Measurements from ENCODE around the gene LDHB. TPM values are rescaled to one million over a fixed set of nuclear protein-coding genes. Genes with fewer than 3 reads are reported as not detected.

Gene LDHB
- total and polyA plus RNA-seq, 9 donors: 638 to 922 (median 683) TPM

DNA sequence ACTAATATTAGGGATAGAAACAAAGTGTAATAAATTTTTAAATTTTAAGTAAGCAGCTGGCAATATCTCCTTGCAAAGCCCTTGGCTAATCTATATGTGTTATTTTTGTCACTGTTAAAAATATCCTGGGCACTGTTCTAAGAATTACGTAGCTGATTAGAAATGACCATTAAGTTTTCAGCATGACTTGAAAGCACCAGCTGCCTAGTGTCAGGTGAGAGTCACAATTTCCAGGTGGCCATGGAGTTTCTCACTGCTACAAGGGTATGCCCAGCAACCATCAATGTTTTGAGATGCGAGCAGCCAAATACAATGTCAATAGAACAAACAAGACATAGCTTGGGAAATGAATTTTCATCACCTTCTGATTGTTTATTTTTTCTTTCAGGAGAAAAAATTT, 29.7 kb downstream of the LDHB start:
- Histone ChIP-seq H3K4me1 (ENCODE audit: control insufficient read depth, insufficient read depth, low read length) (no peaks in the 10 kb centered on the region), H3K36me3 (ENCODE audit: control insufficient read depth, insufficient read depth, low read length) (no peaks in the 10 kb centered on the region), H3K4me3 (ENCODE audit: low read length) (no peak overlapping the region), H3K27ac (ENCODE audit: low read length) (no peak overlapping the region), H3K27me3 (ENCODE audit: control insufficient read depth, insufficient read depth, low read length) (no peaks in the 10 kb centered on the region), H3K9me3 (replicated peaks; ENCODE audit: control insufficient read depth, low read depth, low read length) (no peaks in the 10 kb centered on the region)
- 71% methylated on average over 1 of the region's 2 CpGs for WGBS (ENCODE audit: insufficient coverage)
- no peak for DNase-seq

GRCh38 chr12:21618566-21618965, 39.1 kb downstream of the LDHB start:
- Histone ChIP-seq H3K27me3 (ENCODE audit: control insufficient read depth, insufficient read depth, low read length) (no peaks in the 10 kb centered on the region), H3K9me3 (replicated peaks; ENCODE audit: control insufficient read depth, low read depth, low read length) (no peaks in the 10 kb centered on the region), H3K4me1 (ENCODE audit: control insufficient read depth, insufficient read depth, low read length) (no peaks in the 10 kb centered on the region), H3K27ac (ENCODE audit: low read length) (no peak overlapping the region), H3K36me3 (ENCODE audit: control insufficient read depth, insufficient read depth, low read length) (no peaks in the 10 kb centered on the region), H3K4me3 (ENCODE audit: low read length) (no peak overlapping the region)
- DNase-seq: no peak

DNA sequence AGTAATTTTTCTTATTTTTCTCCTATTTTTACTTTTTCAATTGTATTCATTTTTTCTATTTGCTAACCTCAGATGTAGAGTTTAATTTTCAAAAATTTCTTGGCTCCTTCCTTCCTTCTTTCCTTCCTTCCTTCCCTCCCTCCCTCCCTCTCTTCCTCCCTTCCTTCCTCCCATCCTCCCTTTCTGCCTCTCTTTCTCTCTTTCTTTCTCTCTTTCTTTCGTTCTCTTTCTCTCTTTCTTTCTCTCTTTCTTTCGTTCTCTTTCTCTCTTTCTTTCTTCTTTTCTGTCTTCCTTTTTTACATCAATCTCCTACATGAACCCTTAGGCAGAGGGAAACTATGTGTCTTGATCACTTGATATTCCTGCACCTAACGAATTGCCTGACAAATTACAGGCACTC, 40.6 kb downstream of the LDHB start:
- H3K9me3 ChIP-seq (replicated peaks; ENCODE audit: control insufficient read depth, low read depth, low read length): no peaks in the 10 kb centered on the region
- DNase-seq: no peak
- no peaks in the 10 kb centered on the region for H3K36me3 ChIP-seq (ENCODE audit: control insufficient read depth, insufficient read depth, low read length)
- H3K27ac ChIP-seq (ENCODE audit: low read length): no peak overlapping the region
- H3K4me3 ChIP-seq (ENCODE audit: low read length): no peak overlapping the region
- WGBS (ENCODE audit: insufficient coverage): 100% methylated on average over 1 of the region's 3 CpGs
- no peaks in the 10 kb centered on the region for H3K27me3 ChIP-seq (ENCODE audit: control insufficient read depth, insufficient read depth, low read length)
- H3K4me1 ChIP-seq (ENCODE audit: control insufficient read depth, insufficient read depth, low read length): no peaks in the 10 kb centered on the region

GRCh38 chr12:21615431-21615830, 42.2 kb downstream of the LDHB start:
- WGBS (ENCODE audit: insufficient coverage): 55% methylated on average over 1 of the region's 1 CpG

GRCh38 chr12:21614506-21614905, 43.1 kb downstream of the LDHB start:
- H3K27ac ChIP-seq (ENCODE audit: low read length): no peak overlapping the region
- no CpG with 5 or more reads among the region's 2 CpGs for WGBS (ENCODE audit: insufficient coverage)
- no peak overlapping the region for H3K4me3 ChIP-seq (ENCODE audit: low read length)

More at GRCh38 chr12:21615431-21615830, 42.2 kb downstream of the LDHB start:
- no peak overlapping the region for H3K27ac ChIP-seq (ENCODE audit: low read length)
- H3K27me3 ChIP-seq (ENCODE audit: control insufficient read depth, insufficient read depth, low read length): no peaks in the 10 kb centered on the region
- DNase-seq: no peak
- H3K9me3 ChIP-seq (replicated peaks; ENCODE audit: control insufficient read depth, low read depth, low read length): no peaks in the 10 kb centered on the region
- H3K36me3 ChIP-seq (ENCODE audit: control insufficient read depth, insufficient read depth, low read length): no peaks in the 10 kb centered on the region
- no peak overlapping the region for H3K4me3 ChIP-seq (ENCODE audit: low read length)
- H3K4me1 ChIP-seq (ENCODE audit: control insufficient read depth, insufficient read depth, low read length): no peaks in the 10 kb centered on the region

GRCh38 chr12:21613931-21614330, 43.7 kb downstream of the LDHB start:
- no peaks in the 10 kb centered on the region for H3K9me3 ChIP-seq (replicated peaks; ENCODE audit: control insufficient read depth, low read depth, low read length)
- DNase-seq: no peak
- no peak overlapping the region for H3K27ac ChIP-seq (ENCODE audit: low read length)
- no peaks in the 10 kb centered on the region for H3K27me3 ChIP-seq (ENCODE audit: control insufficient read depth, insufficient read depth, low read length)
- no peak overlapping the region for H3K4me3 ChIP-seq (ENCODE audit: low read length)
- WGBS (ENCODE audit: insufficient coverage): no CpG with 5 or more reads among the region's 2 CpGs
- no peaks in the 10 kb centered on the region for H3K4me1 ChIP-seq (ENCODE audit: control insufficient read depth, insufficient read depth, low read length)
- no peaks in the 10 kb centered on the region for H3K36me3 ChIP-seq (ENCODE audit: control insufficient read depth, insufficient read depth, low read length)

More at GRCh38 chr12:21614506-21614905, 43.1 kb downstream of the LDHB start:
- H3K27me3 ChIP-seq (ENCODE audit: control insufficient read depth, insufficient read depth, low read length): no peaks in the 10 kb centered on the region
- no peaks in the 10 kb centered on the region for H3K36me3 ChIP-seq (ENCODE audit: control insufficient read depth, insufficient read depth, low read length)
- no peak for DNase-seq
- no peaks in the 10 kb centered on the region for H3K4me1 ChIP-seq (ENCODE audit: control insufficient read depth, insufficient read depth, low read length)
- no peaks in the 10 kb centered on the region for H3K9me3 ChIP-seq (replicated peaks; ENCODE audit: control insufficient read depth, low read depth, low read length)

DNA sequence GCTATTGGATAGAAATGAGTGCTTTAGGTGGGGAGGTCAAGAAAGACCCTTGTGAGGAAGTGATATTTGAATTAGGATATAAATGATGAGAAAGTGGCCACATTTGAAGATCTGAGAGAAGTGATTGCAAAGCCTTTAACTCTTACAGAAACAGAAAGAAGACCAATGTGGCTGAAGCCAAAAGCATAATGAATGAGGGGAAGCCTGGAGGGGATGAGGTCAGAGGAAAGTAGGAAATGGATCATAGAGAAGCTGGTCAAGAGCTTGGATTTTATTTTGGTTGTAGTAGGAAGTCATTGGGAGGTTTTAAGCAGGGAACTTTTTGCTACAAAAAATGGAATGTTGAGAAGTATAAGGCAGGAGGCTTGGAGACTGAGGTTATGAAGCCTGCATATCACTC, 49.4 kb downstream of the LDHB start:
- no peak for DNase-seq
- Histone ChIP-seq H3K36me3 (ENCODE audit: control insufficient read depth, insufficient read depth, low read length) (no peaks in the 10 kb centered on the region), H3K27me3 (ENCODE audit: control insufficient read depth, insufficient read depth, low read length) (no peaks in the 10 kb centered on the region), H3K27ac (ENCODE audit: low read length) (no peak overlapping the region), H3K4me3 (ENCODE audit: low read length) (no peak overlapping the region), H3K4me1 (ENCODE audit: control insufficient read depth, insufficient read depth, low read length) (no peaks in the 10 kb centered on the region), H3K9me3 (replicated peaks; ENCODE audit: control insufficient read depth, low read depth, low read length) (no peaks in the 10 kb centered on the region)

GRCh38 chr12:21607701-21608100, 49.9 kb downstream of the LDHB start:
- no CpG with 5 or more reads among the region's 2 CpGs for WGBS (ENCODE audit: insufficient coverage)
- Histone ChIP-seq H3K9me3 (replicated peaks; ENCODE audit: control insufficient read depth, low read depth, low read length) (no peaks in the 10 kb centered on the region), H3K4me3 (ENCODE audit: low read length) (no peak overlapping the region), H3K27ac (ENCODE audit: low read length) (no peak overlapping the region), H3K27me3 (ENCODE audit: control insufficient read depth, insufficient read depth, low read length) (no peaks in the 10 kb centered on the region), H3K36me3 (ENCODE audit: control insufficient read depth, insufficient read depth, low read length) (no peaks in the 10 kb centered on the region), H3K4me1 (ENCODE audit: control insufficient read depth, insufficient read depth, low read length) (no peaks in the 10 kb centered on the region)
- peak; percentile 57 for DNase-seq

DNA sequence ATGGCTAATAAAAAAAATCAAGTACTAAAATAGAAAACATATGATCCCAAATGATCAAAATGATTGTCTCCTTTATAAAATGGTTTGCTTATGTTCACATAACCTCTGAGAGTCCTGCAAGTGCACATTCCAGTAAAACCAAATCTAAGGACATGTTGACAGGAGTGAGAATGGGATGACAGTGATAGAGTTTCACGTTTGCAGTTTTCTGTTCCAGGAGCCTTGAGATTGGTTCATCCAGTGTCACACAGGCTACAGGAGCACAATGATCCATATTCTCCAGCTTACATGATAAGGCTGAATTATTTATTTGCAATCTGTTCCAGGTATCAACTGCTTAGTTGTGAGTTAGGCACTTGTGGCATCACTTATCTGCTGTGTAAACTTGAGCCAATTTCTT, 51.5 kb downstream of the LDHB start:
- H3K27me3 ChIP-seq (ENCODE audit: control insufficient read depth, insufficient read depth, low read length): no peaks in the 10 kb centered on the region
- H3K4me1 ChIP-seq (ENCODE audit: control insufficient read depth, insufficient read depth, low read length): no peaks in the 10 kb centered on the region
- no peaks in the 10 kb centered on the region for H3K9me3 ChIP-seq (replicated peaks; ENCODE audit: control insufficient read depth, low read depth, low read length)
- no peak for DNase-seq
- no peak overlapping the region for H3K4me3 ChIP-seq (ENCODE audit: low read length)
- no CpG with 5 or more reads among the region's 1 CpG for WGBS (ENCODE audit: insufficient coverage)
- no peak overlapping the region for H3K27ac ChIP-seq (ENCODE audit: low read length)
- no peaks in the 10 kb centered on the region for H3K36me3 ChIP-seq (ENCODE audit: control insufficient read depth, insufficient read depth, low read length)

GRCh38 chr12:21604245-21605101, 53.2 kb downstream of the LDHB start, which contains the start of gene GYS2:
Gene GYS2, minus strand, starts transcription at chr12:21604847. Its CDS starts 255 bp downstream, at chr12:21604592.
- no peaks in the 10 kb centered on the region for H3K4me1 ChIP-seq (ENCODE audit: control insufficient read depth, insufficient read depth, low read length)
- WGBS (ENCODE audit: insufficient coverage): 0% methylated on average over 1 of the region's 7 CpGs
- no peak within 1 kb of the TSS for H3K4me3 ChIP-seq (ENCODE audit: low read length)
- H3K27me3 ChIP-seq (ENCODE audit: control insufficient read depth, insufficient read depth, low read length): no peaks in the 10 kb centered on the region
- H3K9me3 ChIP-seq (replicated peaks; ENCODE audit: control insufficient read depth, low read depth, low read length): no peaks in the 10 kb centered on the region
- H3K36me3 ChIP-seq (ENCODE audit: control insufficient read depth, insufficient read depth, low read length): no peaks in the 10 kb centered on the region
- no peak within 1 kb of the TSS for H3K27ac ChIP-seq (ENCODE audit: low read length)
- no peak for DNase-seq

Measured in muscle of leg (tissue), 11 donors.